Daoy (cell line): Measurements from ENCODE around the gene GPR157. TPM values are rescaled to one million over a fixed set of nuclear protein-coding genes. Genes with fewer than 3 reads are reported as not detected.

Experiments used
- DNase-seq: peaks from one replicate; pipeline ENCODE4 v3.0.0-alpha.2; 2015; ENCODE audit warnings: low read depth
- total RNA-seq: library from RNA; depleted of rRNA; stranded (reverse); fragments of >200 nt; shearing (Covaris generic); gene quantifications from 2 replicates; pipeline ENCODE4 v1.2.3, GENCODE V29; 2014

GPR157 gene
- total RNA-seq, 1 experiment from 2014 or later = 2.0 TPM

GRCh38 chr1:9087411-9088125, 41.3 kb downstream of the GPR157 start:
- no peak for DNase-seq

DNA sequence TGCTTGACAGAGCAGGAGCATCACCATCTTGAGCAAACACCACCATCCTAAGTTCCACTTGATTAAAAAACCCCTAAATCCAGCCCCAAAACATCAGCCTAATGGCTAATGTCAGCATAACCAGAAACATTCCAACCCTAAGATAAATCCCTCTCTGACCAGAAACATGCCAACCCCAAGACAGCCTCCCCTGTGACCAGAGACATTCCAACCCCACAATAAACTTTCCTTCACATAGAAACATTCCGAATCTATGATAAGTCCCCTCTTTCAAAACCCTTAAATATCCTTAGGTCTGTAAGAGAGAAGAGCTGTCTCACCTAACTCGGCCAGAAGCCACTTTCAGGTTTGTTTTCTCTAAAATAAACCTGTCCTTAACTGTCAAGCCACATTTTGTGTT, 42.1 kb downstream of the GPR157 start:
- no peak for DNase-seq

DNA sequence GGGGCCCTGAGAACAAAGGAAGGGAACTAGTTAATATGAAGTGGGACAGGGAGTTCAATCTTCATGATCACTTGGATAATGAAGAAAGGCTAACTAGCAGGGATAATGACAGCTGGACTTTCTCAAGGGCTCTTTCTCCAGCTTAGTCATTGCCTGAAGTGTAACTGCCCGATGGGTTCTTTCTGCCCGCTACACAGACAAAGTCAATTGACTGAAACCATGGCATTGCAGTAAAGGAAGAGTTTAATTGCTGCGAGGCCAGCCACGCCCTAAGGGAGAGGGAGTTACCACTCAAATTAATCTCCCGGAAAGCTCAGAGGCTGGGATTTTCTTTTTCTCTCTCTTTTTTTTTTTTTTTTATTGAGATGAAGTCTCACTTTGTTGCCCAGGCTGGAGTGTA, 42.9 kb downstream of the GPR157 start:
- no peak for DNase-seq

- DNase-seq = no peak
Measured at GRCh38 chr1:9085306-9085940, 43.5 kb downstream of the GPR157 start.

GRCh38 chr1:9084906-9085305, 44.0 kb downstream of the GPR157 start:
- peak; percentile 37 for DNase-seq

- no peak for DNase-seq
Measured at GRCh38 chr1:9081473-9081872, 47.4 kb downstream of the GPR157 start.

GRCh38 chr1:9080705-9081291, 48.1 kb downstream of the GPR157 start:
- peak; percentile 74 for DNase-seq

DNA sequence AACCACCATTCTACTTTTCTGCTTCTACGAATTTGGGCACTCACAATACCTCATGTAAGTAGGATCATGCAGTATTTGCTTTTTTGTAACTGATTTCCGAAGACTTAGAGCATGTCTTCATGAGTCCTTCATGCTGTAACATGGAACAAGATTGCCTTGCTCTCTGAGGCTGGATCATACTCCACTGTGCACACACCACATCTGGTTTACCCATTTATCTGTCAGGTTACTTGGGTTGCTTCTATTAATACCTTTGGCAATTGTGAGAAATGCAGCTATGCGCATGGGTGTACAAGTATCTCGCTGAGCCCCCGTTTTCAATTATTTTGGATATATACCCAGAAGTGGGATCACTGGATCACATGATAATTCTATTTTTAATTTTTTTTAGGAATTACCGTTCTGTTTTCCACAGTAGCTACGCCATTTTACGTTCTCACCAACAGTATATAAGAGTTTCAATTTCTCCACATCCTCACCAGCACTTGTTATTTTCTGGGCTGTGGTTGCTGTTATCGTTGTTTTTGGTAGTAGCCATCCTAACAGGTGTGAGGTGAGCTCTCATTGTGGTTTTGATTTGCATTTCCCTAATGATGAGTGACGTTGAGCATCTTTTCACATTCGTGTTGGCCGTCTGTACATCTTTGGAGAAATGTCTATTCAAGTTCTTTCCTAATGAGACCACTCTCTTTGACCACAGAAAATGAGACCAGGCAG, 48.8 kb downstream of the GPR157 start:
- no peak for DNase-seq

DNA sequence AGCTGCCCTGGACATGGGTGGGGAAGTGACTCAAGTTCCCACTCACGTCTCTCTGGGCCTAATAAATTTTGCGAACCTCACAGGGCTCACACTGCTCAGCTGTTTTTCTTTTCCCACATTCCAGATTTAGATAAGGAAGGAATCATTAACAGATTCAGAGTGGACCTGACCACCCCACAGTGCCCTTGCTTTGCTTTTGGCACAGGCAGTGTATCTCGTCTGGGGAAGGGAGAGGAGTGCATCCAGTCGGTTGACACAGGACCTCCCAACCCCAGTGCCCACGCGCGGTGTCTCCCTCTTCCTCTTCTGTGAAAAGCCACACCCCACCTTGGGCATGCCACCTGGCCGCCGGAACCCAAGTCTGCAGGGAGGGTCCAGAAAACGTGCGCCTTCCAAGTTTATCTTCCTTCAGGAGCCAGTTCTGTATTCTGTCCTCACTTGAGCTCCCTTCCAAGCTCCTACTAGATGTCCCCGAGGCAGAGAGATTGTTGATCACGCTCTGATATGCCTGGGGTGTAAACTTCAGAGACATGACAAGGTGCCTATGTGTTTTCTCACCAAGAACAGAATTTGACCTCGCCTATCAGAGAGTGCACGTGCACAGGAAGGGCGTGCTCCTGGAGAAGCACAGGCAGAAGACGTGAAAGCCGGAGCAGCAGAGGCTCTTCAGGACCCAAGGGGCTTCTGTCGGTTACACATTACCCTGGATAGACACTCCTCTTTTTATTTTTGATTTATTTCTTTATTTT, 50.0 kb downstream of the GPR157 start:
- no peak for DNase-seq

DNA sequence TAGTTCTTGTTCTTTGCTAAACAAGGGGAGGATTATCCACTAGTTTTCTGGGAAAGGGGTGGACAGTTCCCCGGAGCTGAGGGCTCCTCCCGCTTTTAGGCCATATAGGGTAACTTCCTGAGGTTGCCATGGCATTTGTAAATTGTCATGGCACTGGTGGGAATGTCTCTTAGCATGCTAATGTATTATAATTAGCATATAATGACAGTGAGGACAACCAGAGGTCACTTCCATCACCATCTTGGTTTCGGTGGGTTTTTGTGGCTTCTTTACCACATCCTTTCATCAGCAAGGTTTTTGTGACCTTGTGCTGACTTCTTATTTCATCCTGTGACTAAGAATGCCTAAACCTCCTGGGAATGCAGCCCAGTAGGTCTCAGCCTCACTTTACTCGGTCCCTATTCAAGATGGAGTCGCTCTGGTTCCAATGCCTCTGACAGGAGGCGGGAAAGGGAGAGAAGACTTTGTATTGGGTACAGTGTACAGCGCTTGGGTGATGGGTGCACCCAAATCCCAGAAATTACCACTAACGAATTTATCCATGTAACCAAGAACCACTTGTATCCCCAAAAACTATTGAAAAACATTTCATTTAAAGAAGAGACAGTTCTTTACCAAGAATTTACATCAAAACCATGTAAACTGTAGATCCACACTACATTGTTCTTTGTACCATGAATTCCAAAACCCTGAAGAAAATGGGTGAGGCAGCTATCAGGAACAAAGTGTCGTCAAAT, 50.7 kb downstream of the GPR157 start:
- peak; percentile 85 for DNase-seq

GRCh38 chr1:9075022-9075421, 53.9 kb downstream of the GPR157 start:
- DNase-seq = no peak

DNA sequence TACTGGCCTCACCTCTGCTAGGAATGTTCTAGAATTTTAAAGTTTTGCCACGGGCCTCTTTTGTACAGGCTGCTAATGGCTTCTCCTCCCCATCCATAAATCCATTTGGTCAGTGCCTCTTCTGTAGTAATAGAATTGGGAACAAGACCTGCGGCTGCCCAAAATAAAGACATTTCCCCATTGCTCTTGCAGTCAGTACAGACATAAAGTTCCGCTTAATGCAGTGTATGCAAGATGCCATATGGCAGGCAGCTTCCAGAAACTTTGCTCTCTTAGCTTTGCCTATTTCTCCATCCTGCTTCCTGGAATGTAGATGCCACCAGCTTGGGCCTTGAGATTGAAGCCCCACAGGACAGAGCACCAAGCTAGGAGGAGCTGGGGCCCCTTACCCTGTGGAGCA, 55.8 kb downstream of the GPR157 start:
- DNase-seq = no peak

DNA sequence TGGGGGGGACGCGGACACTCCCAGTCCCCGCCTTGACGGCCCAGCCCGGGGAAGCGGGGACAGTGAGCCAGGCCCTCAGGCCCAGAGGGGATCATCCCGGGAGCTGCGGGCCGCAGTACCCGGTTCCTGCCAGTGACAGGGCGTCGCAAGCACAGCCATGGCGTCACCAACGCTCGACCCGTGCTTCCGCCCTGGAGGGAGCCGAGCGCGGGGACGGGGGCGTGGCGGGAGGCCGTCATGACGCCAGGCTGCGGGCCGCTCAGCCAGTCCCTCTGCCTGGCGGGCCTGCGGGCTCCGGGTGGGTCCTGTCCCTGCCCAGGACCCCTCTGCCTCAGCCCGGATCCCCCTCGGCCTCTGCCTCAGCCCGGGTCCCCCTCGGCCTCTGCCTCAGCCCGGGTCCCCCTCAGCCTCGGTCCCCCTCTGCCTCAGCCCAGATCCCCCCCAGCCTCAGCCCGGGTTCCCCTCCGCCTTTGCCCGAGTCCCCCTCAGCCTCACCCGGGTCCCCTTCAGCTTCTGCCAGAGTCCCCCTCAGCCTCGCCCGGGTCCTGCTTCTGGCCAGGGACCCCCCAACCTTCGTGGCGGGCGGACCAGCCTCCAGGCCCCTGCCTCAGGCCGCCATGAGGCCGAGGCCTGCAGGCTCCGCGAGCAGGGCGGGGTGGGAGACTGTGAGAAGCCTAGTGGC, 57.2 kb downstream of the GPR157 start:
- no peak for DNase-seq

DNA sequence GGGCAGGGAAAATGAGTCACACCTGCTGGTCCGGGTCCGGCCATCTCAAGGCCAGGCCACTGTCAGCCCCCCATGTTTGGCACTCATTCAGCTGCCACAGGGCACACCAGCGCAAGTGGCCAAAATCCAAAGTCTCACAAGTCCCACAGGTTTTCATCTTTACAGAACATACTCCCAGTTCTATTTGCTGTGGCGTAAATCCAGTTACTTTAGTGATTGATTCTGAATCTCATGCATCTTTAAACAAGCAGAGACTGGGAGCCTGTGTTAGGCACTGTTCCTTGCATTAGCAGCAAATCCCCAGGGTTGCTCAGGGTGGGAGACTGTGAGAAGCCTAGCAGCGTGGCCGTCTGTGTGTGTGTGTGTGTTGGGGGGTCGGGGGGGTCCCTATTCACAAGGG, 58.4 kb downstream of the GPR157 start:
- no peak for DNase-seq

DNA sequence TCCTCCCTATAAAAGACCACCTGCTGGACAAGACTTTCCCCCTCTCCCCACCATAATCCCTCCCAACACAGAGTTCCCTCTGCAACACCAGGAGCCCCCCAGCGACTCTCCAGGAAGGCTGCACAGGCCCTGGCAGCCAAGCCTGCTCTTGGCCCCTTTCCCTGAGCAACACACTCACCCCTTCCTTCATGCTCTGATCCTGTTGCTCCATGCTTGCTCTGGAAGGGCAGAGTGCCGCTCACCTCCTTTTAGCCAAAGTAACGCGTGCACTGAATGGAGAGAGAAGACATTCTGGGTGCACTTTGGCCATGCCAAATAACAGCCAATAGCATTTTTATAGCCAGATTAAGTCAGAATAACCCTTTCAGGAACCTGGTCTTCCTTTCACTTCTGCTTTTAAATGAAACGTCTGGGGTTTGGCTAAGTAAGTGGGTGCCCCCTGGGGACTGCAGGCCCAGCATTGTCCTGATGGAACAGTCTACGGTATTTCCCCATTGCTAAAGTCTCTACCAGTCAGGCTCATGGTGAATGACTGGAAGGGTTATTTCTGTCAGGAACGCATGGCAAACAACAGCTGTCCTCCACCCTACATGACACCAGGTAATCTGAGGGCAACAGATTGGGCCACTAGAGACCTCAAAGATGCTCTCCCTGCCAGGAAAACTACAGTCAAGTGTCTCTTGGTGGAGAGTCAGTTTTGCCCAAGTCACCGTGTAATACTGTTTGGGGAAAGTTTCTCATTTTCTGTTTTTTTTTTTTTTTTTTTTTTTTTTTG, 59.4 kb downstream of the GPR157 start, which contains the start of gene SLC2A5:
Gene SLC2A5, minus strand, starts transcription at position 310 of the 775 bp plus-strand sequence. Its CDS starts 99 bp downstream, at position 211.
- DNase-seq = no peak

DNA sequence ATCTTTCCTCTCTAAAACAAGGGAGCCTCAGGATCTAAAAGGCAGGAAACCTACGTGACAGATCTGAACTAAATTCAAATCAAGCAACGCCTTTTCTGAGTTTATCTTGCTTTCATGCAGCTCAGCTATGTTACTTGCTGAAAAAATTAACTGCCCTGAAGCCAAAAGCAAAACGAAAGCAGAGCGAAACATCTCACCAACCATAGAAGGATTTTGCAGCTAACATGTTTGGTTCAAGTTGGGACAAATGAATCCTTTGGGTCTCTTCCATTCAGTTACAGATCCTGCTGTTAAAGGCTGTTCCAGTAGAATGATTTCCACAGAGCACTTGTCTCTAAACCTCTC, 59.9 kb downstream of the GPR157 start:
- no peak for DNase-seq

DNA sequence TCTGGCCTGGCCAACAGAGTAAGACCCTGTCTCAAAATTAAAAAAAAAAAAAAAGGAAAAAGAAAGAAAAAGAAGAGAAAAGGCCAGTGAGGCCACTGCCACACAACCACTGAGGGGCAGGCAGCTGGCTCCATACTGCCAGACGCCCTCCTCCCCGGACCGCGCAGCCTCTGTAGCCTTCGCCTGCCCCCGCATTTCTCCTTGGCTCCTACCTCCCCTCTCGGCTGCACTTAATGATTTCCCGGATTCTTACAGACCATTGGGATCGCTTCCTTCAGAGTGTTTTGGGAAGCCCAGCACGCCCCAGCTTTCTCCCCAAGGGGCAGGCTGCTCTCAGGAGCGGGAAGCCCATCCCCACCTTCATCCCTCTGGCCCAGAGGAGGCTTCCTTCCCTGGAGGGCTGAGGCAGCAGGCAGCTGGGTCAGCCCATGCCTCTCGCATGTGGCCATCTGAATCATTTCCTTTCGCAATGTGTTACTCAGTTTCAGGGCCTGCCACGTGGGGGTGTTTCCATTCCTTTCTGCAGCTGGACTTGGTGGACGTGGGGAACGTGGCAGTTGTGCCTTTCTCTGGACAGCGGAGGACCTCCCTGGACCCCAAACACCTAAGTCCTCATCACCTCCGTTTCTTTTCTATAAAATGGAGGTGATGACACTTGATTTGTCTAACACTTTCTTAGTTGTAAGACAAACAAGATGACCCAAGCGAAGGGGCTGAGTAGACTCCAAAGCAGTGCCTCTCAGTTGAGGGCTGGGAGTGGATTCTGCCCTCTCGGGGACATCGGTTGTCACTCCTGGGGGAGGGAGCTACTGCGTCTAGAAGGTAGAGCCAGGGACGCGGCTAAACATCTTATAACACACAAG, 61.7 kb downstream of the GPR157 start:
- DNase-seq = peak; percentile 72

- no peak for DNase-seq
Measured at GRCh38 chr1:9065213-9065751, 63.6 kb downstream of the GPR157 start.
